GM23338 (cell line): Measurements from ENCODE around the gene TNS1. TPM values are rescaled to one million over a fixed set of nuclear protein-coding genes. Genes with fewer than 3 reads are reported as not detected.

Experiments used
- ATAC-seq: fragments of 200-7000 bp; cut with Tn5 transposase; 3 replicates; pipeline ENCODE4 v1.9.1; 2020
- DNase-seq: peaks from one replicate; pipeline ENCODE4 v3.0.0-alpha.2; 2015; ENCODE audit warnings: low spot score
- H2AFZ ChIP-seq: fragments of 200-600 bp; sonication (generic); 2 replicates; pipeline ENCODE4 v1.8.0; 2016; ENCODE audit warnings: antibody characterized with exemption, mild to moderate bottlenecking, moderate library complexity
- H3F3A ChIP-seq: fragments of 200-600 bp; sonication (generic); replicated peaks from 2 replicates; pipeline ENCODE4 v1.8.0; 2017; ENCODE audit warnings: antibody characterized with exemption, mixed run types, low read depth
- H3K27ac ChIP-seq: fragments of 200-600 bp; sonication (generic); 2 replicates; pipeline ENCODE4 v1.6.1; 2016; ENCODE audit warnings: low read depth
- H3K27me3 ChIP-seq: fragments of 200-600 bp; sonication (generic); 2 replicates; pipeline ENCODE4 v1.8.0; 2016; ENCODE audit warnings: mild to moderate bottlenecking, mixed run types, moderate library complexity; ENCODE audit not compliant: insufficient read depth
- H3K36me3 ChIP-seq: fragments of 200-600 bp; sonication (generic); 2 replicates; pipeline ENCODE4 v1.8.0; 2016; ENCODE audit warnings: mild to moderate bottlenecking; ENCODE audit not compliant: insufficient read depth
- H3K4me1 ChIP-seq: fragments of 200-600 bp; sonication (generic); 2 replicates; pipeline ENCODE4 v1.8.0; 2016; ENCODE audit warnings: mild to moderate bottlenecking, moderate library complexity; ENCODE audit not compliant: insufficient read depth
- H3K4me2 ChIP-seq: fragments of 200-600 bp; sonication (generic); 2 replicates; pipeline ENCODE4 v1.7.1; 2017; ENCODE audit warnings: mixed run types
- H3K4me3 ChIP-seq: fragments of 200-600 bp; sonication (generic); 2 replicates; pipeline ENCODE4 v1.6.1; 2016; ENCODE audit warnings: mixed run types
- H3K79me2 ChIP-seq: fragments of 200-600 bp; sonication (generic); replicated peaks from 2 replicates; pipeline ENCODE4 v1.8.0; 2017; ENCODE audit warnings: mild to moderate bottlenecking; ENCODE audit not compliant: insufficient read depth
- H3K9me2 ChIP-seq: fragments of 200-600 bp; sonication (generic); 2 replicates; pipeline ENCODE4 v1.8.0; 2017; ENCODE audit not compliant: insufficient read depth
- H4K20me1 ChIP-seq: fragments of 200-600 bp; sonication (generic); replicated peaks from 2 replicates; pipeline ENCODE4 v1.8.0; 2017; ENCODE audit warnings: mild to moderate bottlenecking; ENCODE audit not compliant: insufficient read depth
- H3K27ac Mint-ChIP-seq: 2 replicates; pipeline ENCODE4 v1.8.0; 2020; ENCODE audit warnings: inconsistent platforms, mild to moderate bottlenecking, moderate library complexity, mixed read lengths
- H3K27me3 Mint-ChIP-seq: 3 replicates; pipeline ENCODE4 v1.8.0; 2022; ENCODE audit warnings: low read depth, mild to moderate bottlenecking, moderate library complexity, mixed read lengths, inconsistent platforms; ENCODE audit not compliant: insufficient read depth, poor library complexity
- H3K36me3 Mint-ChIP-seq: 3 replicates; pipeline ENCODE4 v1.8.0; 2021; ENCODE audit warnings: low read depth, mild to moderate bottlenecking, inconsistent platforms, moderate library complexity, mixed read lengths
- H3K4me1 Mint-ChIP-seq: 3 replicates; pipeline ENCODE4 v1.8.0; 2020; ENCODE audit warnings: mild to moderate bottlenecking, inconsistent platforms, mixed read lengths
- H3K4me3 Mint-ChIP-seq: 3 replicates; pipeline ENCODE4 v1.8.0; 2021; ENCODE audit warnings: moderate library complexity, mild to moderate bottlenecking, inconsistent platforms, mixed read lengths
- H3K9me3 Mint-ChIP-seq: 3 replicates; pipeline ENCODE4 v1.8.0; 2020; ENCODE audit warnings: moderate library complexity, mild to moderate bottlenecking, inconsistent platforms, mixed read lengths
- CREB1 ChIP-seq: fragments of 250-450 bp; sonication (Bioruptor Pico); IDR thresholded peaks from 2 replicates; pipeline ENCODE4 v1.5.0; 2020; ENCODE audit warnings: low read depth, mild to moderate bottlenecking, moderate library complexity
- ETS1 ChIP-seq: IDR thresholded peaks from 2 replicates; pipeline ENCODE4 v1.6.1; 2016; ENCODE audit warnings: antibody characterized with exemption
- EZH2 ChIP-seq: fragments of 200-600 bp; sonication (generic); IDR thresholded peaks from one replicate; pipeline ENCODE4 v1.8.0; 2017; ENCODE audit warnings: antibody characterized with exemption, mild to moderate bottlenecking, low read depth; ENCODE audit not compliant: unreplicated experiment
- NANOG ChIP-seq: IDR thresholded peaks from 2 replicates; pipeline ENCODE4 v1.6.1; 2016; ENCODE audit warnings: antibody characterized with exemption, borderline replicate concordance
- POLR2AphosphoS5 ChIP-seq: IDR thresholded peaks from 2 replicates; pipeline ENCODE4 v1.6.1; 2016; ENCODE audit warnings: antibody characterized with exemption, low read depth
- ZNF114 ChIP-seq: fragments of 250-450 bp; sonication (Bioruptor Pico); IDR thresholded peaks from 2 replicates; pipeline ENCODE4 v1.5.0; 2020; ENCODE audit warnings: mild to moderate bottlenecking, moderate library complexity
- ZNF462 ChIP-seq: fragments of 250-450 bp; sonication (Bioruptor Pico); IDR thresholded peaks from 2 replicates; pipeline ENCODE4 v1.5.0; 2020; ENCODE audit warnings: mild to moderate bottlenecking, moderate library complexity
- polyA plus RNA-seq: library from polyadenylated mRNA; unstranded; fragments of >200 nt; fragmentation: Nextera tagmentation; extraction: Ambion mirVana; gene quantifications from 2 replicates; pipeline ENCODE4 v1.2.1, GENCODE V29; 2016
- total RNA-seq: library from RNA; depleted of rRNA; stranded (reverse); fragments of >200 nt; shearing (Covaris generic); gene quantifications from 2 replicates; pipeline ENCODE4 v1.2.3, GENCODE V29; 2014
- TF ChIP-seq, protein P1 (sequence below), 2 experiments: fragments of 200-600 bp in 1 of 2; sonication (generic) in 1 of 2; conservative IDR thresholded peaks; 2 replicates each; pipeline versions ENCODE4 v1.5.1 to v1.6.1; 2016 to 2017; ENCODE audit warnings: antibody characterized with exemption in 2 of 2, low read depth in 2 of 2, mild to moderate bottlenecking in 2 of 2, moderate library complexity in 1 of 2

Gene TNS1
- total and polyA plus RNA-seq, 2 experiments from 2014 or later, result 2.0 to 7.4 TPM

DNA sequence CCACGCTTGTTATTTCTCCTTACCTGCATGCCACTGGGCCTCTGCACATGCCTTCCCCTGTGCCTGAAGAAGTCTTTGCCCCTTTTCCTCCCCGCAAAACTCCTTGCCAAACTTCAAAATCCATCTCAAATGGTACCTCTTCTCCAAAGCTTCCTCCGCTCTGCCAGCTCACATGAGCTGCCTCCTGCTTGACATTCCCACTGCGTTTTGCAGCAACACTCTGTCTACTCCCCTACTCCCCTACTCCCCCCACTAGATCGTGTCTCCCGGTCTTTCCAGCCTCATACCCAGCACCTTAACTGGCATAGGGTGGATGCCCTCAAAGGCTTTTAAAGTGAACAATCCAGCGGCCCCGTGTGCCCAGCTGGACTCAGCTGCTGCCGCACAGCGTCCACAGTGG lies 65.8 kb downstream of the TNS1 start:
- H3K4me1 ChIP-seq, result peaks cover 34% of the 10 kb centered on the region
- Mint-ChIP-seq H3K27ac (peak overlapping the region; percentile 72; the same call in 1 of the 2 replicates), H3K4me3 (no peak overlapping the region; the same call in 2 of the 3 replicates), H3K9me3 (no peaks in the 10 kb centered on the region), H3K27me3 (peaks cover 25% of the 10 kb centered on the region), H3K4me1 (peaks cover 58% of the 10 kb centered on the region), H3K36me3 (no peaks in the 10 kb centered on the region; the same call in 2 of the 3 replicates)
- H3K36me3 ChIP-seq, result no peaks in the 10 kb centered on the region
- H3F3A ChIP-seq, result no peaks in the 10 kb centered on the region; the same call in 1 of the 2 replicates
- no peaks in the 10 kb centered on the region for H3K79me2 ChIP-seq
- no peaks in the 10 kb centered on the region for H3K9me2 ChIP-seq
- H3K27me3 ChIP-seq, result no peaks in the 10 kb centered on the region
- no peak for ATAC-seq
- H3K4me3 ChIP-seq, result no peak overlapping the region
- no peaks in the 10 kb centered on the region; the same call in 1 of the 2 replicates for H4K20me1 ChIP-seq
- no peak for DNase-seq
- no peak overlapping the region for H3K27ac ChIP-seq
- TF ChIP-seq, protein P1, sequence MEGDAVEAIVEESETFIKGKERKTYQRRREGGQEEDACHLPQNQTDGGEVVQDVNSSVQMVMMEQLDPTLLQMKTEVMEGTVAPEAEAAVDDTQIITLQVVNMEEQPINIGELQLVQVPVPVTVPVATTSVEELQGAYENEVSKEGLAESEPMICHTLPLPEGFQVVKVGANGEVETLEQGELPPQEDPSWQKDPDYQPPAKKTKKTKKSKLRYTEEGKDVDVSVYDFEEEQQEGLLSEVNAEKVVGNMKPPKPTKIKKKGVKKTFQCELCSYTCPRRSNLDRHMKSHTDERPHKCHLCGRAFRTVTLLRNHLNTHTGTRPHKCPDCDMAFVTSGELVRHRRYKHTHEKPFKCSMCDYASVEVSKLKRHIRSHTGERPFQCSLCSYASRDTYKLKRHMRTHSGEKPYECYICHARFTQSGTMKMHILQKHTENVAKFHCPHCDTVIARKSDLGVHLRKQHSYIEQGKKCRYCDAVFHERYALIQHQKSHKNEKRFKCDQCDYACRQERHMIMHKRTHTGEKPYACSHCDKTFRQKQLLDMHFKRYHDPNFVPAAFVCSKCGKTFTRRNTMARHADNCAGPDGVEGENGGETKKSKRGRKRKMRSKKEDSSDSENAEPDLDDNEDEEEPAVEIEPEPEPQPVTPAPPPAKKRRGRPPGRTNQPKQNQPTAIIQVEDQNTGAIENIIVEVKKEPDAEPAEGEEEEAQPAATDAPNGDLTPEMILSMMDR (conservative IDR thresholded peaks at IDR 0.05; ENCODE audit: low read depth in 2 of 2), result no peak
- no peak for TF ChIP-seq NANOG
- no peak overlapping the region for H2AFZ ChIP-seq
- peak overlapping the region; percentile 69 for H3K4me2 ChIP-seq

DNA sequence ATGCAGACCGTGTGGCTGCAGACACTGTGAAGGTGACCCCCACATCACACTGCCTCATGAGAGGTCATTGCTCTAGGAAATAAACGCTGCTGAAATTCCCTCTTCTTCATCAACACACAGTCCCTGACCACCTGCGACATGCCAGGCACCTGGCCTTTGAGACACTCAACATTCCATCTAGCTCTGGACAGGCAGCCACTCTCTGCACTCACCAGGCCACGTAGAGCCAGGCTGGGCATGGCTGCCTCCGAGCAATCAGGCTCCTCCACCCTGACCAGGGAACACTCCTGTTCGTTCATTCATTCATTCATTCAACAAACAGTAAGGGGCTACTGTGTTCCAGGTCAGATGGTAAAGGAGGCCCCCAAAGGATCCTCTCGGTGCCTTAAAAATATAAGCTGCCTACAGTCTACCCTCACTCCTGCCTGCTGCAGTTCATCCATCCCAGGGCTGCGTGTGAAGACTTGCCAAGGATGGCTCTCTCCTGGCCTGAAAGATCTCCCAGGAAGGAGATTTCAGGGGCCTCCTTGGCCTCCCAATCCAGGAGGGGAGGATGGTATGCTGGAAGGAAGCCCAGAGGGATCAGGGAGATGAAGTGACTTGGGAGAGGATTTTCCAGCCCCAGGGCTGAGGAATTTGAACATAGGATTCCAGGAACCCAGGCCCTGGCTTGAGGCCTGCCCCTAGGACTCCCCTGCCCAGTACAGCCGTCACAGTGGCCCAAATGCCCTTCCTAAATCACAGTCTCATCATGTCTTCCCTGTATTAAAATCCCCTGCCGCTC lies 66.7 kb downstream of the TNS1 start:
- Histone ChIP-seq H4K20me1 (no peaks in the 10 kb centered on the region; the same call in 1 of the 2 replicates), H3F3A (no peaks in the 10 kb centered on the region; the same call in 1 of the 2 replicates), H2AFZ (no peak overlapping the region), H3K4me3 (peak overlapping the region; percentile 5; the same call in 1 of the 2 replicates), H3K4me2 (peak overlapping the region; percentile 33), H3K27me3 (no peaks in the 10 kb centered on the region), H3K79me2 (no peaks in the 10 kb centered on the region), H3K36me3 (no peaks in the 10 kb centered on the region), H3K4me1 (peaks cover 34% of the 10 kb centered on the region), H3K9me2 (no peaks in the 10 kb centered on the region), H3K27ac (peak overlapping the region; percentile 34; the same call in 1 of the 2 replicates)
- ATAC-seq (peak; percentile 31), DNase-seq (peak; percentile 42)
- no peaks in the 10 kb centered on the region for H3K9me3 Mint-ChIP-seq
- peak overlapping the region; percentile 7; the same call in 1 of the 3 replicates for H3K4me3 Mint-ChIP-seq
- peak overlapping the region; percentile 7; the same call in 1 of the 2 replicates for H3K27ac Mint-ChIP-seq
- peaks cover 26% of the 10 kb centered on the region for H3K27me3 Mint-ChIP-seq
- no peaks in the 10 kb centered on the region for H3K36me3 Mint-ChIP-seq
- peaks cover 58% of the 10 kb centered on the region for H3K4me1 Mint-ChIP-seq
- TF ChIP-seq ZNF114, result no peak
- no peak for TF ChIP-seq ETS1
- no peak for TF ChIP-seq EZH2
- TF ChIP-seq NANOG, result no peak
- TF ChIP-seq CREB1, result no peak
- TF ChIP-seq POLR2AphosphoS5, result no peak
- TF ChIP-seq, protein P1 (conservative IDR thresholded peaks at IDR 0.05; ENCODE audit: low read depth in 2 of 2), result no peak
- no peak for TF ChIP-seq ZNF462 (CRISPR knock-in tag)
